Measurements from ENCODE around the gene MYO5B. TPM values are rescaled to one million over a fixed set of nuclear protein-coding genes. Genes with fewer than 3 reads are reported as not detected.

Gene MYO5B
- total RNA-seq, 6 experiments from 2014 or later = 0.17 to 0.28 TPM; not detected in 4

DNA sequence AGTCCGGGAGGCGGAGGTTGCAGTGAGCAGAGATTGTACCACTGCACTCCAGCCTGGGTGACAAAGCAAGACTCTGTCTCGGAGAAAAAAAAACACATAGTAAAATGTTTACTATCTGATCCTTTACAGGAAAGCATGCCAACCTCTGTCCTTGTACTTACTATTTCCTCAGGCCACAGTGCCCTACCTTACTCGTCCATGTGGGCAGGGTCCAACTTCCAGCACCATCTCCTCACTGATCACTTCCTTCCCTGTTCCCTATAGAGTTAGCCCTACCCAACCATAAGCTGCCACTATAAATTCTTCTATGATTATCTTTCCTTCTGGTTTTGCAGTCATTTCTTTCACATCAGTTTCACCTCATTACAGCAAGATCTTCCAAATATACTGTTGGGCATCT lies 136.2 kb downstream of the MYO5B start:
- TF ChIP-seq, protein P1, sequence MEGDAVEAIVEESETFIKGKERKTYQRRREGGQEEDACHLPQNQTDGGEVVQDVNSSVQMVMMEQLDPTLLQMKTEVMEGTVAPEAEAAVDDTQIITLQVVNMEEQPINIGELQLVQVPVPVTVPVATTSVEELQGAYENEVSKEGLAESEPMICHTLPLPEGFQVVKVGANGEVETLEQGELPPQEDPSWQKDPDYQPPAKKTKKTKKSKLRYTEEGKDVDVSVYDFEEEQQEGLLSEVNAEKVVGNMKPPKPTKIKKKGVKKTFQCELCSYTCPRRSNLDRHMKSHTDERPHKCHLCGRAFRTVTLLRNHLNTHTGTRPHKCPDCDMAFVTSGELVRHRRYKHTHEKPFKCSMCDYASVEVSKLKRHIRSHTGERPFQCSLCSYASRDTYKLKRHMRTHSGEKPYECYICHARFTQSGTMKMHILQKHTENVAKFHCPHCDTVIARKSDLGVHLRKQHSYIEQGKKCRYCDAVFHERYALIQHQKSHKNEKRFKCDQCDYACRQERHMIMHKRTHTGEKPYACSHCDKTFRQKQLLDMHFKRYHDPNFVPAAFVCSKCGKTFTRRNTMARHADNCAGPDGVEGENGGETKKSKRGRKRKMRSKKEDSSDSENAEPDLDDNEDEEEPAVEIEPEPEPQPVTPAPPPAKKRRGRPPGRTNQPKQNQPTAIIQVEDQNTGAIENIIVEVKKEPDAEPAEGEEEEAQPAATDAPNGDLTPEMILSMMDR (IDR thresholded peaks at IDR 0.05) = no peak
- Mint-ChIP-seq H3K27me3 (ENCODE audit: insufficient read depth) (peaks cover 13% of the 10 kb centered on the region), H3K9me3 (no peaks in the 10 kb centered on the region), H3K27ac (no peak overlapping the region), H3K36me3 (ENCODE audit: low read depth) (no peaks in the 10 kb centered on the region), H3K4me1 (ENCODE audit: low read depth) (no peaks in the 10 kb centered on the region), H3K4me3 (no peak overlapping the region)
- DNase-seq = no peak

DNA sequence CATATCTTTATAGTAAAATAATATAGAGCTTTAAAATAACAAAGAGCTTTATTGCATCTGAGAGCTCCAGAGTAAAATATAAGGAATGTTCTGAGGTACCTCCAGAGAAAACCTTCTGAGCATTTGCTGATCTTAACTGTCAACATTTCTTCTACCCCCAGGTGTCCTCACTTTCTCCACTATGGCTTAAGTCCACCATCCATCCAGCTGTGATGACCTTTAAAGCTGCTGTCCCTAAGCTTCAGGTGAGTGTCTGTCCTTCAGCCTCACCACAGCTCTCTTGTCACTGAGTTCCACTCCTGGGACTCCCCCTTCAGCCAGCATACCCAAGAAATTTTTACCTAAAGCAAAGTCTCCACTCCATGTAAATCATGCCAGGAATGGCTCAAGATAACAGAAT lies 137.9 kb downstream of the MYO5B start:
- TF ChIP-seq, protein P1 (IDR thresholded peaks at IDR 0.05) = no peak
- no peak for DNase-seq
- H3K36me3 Mint-ChIP-seq (ENCODE audit: low read depth) = no peaks in the 10 kb centered on the region
- H3K4me3 Mint-ChIP-seq = no peak overlapping the region
- no peak overlapping the region for H3K27ac Mint-ChIP-seq
- no peaks in the 10 kb centered on the region for H3K4me1 Mint-ChIP-seq (ENCODE audit: low read depth)
- H3K9me3 Mint-ChIP-seq = no peaks in the 10 kb centered on the region
- peaks cover 7% of the 10 kb centered on the region; the same call in 1 of the 2 replicates for H3K27me3 Mint-ChIP-seq (ENCODE audit: insufficient read depth)

DNA sequence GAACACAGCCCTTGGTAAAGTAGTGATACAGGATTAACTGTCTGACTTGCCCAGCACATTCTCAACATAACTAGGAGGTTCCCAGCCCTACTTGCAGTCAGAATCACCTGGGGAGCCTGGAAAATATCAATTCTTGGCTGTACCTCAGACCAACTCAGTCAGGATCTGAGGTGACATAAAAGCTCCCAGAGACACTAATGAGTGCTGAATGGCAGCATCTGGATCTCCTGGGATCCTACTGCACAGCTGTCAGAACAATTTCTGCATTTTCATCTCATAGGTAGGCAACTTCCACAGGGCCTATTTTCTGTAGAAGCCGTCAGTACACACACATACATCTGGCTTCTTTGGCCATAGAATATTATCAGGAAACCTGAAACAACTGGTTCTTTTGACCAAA lies 138.8 kb downstream of the MYO5B start:
- Mint-ChIP-seq H3K36me3 (ENCODE audit: low read depth) (no peaks in the 10 kb centered on the region), H3K9me3 (no peaks in the 10 kb centered on the region), H3K27me3 (ENCODE audit: insufficient read depth) (peaks cover 7% of the 10 kb centered on the region), H3K27ac (no peak overlapping the region), H3K4me1 (ENCODE audit: low read depth) (no peaks in the 10 kb centered on the region), H3K4me3 (no peak overlapping the region)
- DNase-seq = no peak
- TF ChIP-seq, protein P1 (IDR thresholded peaks at IDR 0.05) = no peak

DNA sequence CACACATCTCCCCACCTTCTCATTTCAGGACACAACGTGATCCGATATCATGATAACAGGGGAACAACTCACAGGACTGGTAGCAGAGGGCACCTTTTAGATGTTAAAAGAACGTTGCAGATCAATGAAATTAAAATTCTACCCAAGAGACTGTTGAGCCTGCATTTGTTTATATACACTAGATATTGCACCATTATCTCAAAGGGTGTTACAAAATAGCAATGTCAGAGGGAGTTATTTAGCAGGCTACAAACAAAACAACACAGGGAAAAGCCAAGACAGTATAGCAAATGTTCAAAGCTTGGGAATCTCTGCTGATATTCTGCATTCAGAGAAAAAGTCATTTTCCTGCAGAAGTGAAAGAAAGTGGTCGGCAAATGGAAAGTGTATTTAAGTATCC lies 139.5 kb downstream of the MYO5B start:
- peaks cover 5% of the 10 kb centered on the region for H3K27me3 Mint-ChIP-seq (ENCODE audit: insufficient read depth)
- TF ChIP-seq, protein P1 (IDR thresholded peaks at IDR 0.05) = no peak

DNA sequence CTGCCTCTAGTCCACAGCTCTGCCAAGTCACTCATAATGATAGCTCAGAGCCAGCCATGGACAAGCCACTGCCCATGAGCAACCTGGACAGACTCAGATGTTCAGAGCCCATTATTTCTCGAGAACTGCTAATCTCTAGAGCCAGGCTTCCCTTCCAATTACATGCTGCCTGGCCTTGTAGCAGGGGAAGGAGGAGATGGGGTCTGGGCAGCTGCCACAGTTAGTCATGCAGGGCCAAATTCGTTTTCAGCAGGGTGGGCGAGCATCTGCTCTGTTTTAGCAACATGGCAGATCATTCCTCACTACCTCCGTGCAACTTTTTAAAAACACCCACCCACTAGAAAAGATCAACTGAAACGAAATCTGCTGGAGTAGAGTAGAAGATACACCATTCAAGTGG lies 141.8 kb downstream of the MYO5B start:
- no peak overlapping the region for H3K27ac Mint-ChIP-seq
- H3K9me3 Mint-ChIP-seq = no peaks in the 10 kb centered on the region
- no peak for DNase-seq
- H3K4me1 Mint-ChIP-seq (ENCODE audit: low read depth) = no peaks in the 10 kb centered on the region
- TF ChIP-seq, protein P1 (IDR thresholded peaks at IDR 0.05) = no peak
- H3K36me3 Mint-ChIP-seq (ENCODE audit: low read depth) = no peaks in the 10 kb centered on the region
- peaks cover 5% of the 10 kb centered on the region for H3K27me3 Mint-ChIP-seq (ENCODE audit: insufficient read depth)
- H3K4me3 Mint-ChIP-seq = no peak overlapping the region

More for the DNA sequence above, 139.5 kb downstream of the MYO5B start:
- H3K27ac Mint-ChIP-seq = no peak overlapping the region
- H3K9me3 Mint-ChIP-seq = no peaks in the 10 kb centered on the region
- DNase-seq = no peak
- no peaks in the 10 kb centered on the region for H3K36me3 Mint-ChIP-seq (ENCODE audit: low read depth)
- no peaks in the 10 kb centered on the region for H3K4me1 Mint-ChIP-seq (ENCODE audit: low read depth)
- no peak overlapping the region for H3K4me3 Mint-ChIP-seq

DNA sequence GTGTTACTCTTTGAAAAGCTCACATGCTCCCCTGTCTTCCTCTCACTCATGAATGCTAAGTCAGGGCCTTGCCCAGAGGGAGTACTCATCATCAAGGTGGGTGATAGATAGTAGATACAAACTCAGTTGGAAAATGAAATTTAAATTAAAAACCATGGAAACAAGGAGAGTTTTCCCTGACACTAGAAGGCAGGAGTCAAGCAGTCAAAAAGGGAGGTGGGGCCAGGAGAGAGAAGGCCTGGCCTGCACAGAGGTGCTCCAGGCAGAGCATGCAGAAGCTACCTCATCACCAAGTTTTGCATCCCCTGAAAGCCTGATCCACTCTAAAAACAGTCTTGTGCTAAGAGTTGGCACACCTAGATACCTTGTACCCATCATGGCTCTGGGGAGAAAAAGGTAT lies 143.7 kb downstream of the MYO5B start:
- DNase-seq = no peak
- Mint-ChIP-seq H3K4me3 (no peak overlapping the region), H3K36me3 (ENCODE audit: low read depth) (no peaks in the 10 kb centered on the region), H3K27me3 (ENCODE audit: insufficient read depth) (peaks cover 1% of the 10 kb centered on the region), H3K9me3 (no peaks in the 10 kb centered on the region), H3K27ac (no peak overlapping the region), H3K4me1 (ENCODE audit: low read depth) (no peaks in the 10 kb centered on the region)
- TF ChIP-seq, protein P1 (IDR thresholded peaks at IDR 0.05) = peak; percentile 42; the same call in 1 of the 2 replicates

Measured in HFFc6 (cell line).